SKM-1 treated with dmso at 0.1 percent for 144 hours (cell line): ENCODE measurements around the gene CEACAM21.

Source experiments
- DNase-seq: peaks from one replicate; lab custom pipeline; 2025; ENCODE audit not compliant: unreplicated experiment; lab: John Stamatoyannopoulos, UW

Gene CEACAM21

GRCh38 chr19:41616792-41617621 lies 41.0 kb downstream of the CEACAM21 start:
- no peak for DNase-seq

GRCh38 chr19:41617941-41618730 lies 42.2 kb downstream of the CEACAM21 start:
- DNase-seq, result no peak

- DNase-seq, result no peak
These were observed 43.1 kb downstream of the CEACAM21 start for GRCh38 chr19:41619018-41619556.

DNA sequence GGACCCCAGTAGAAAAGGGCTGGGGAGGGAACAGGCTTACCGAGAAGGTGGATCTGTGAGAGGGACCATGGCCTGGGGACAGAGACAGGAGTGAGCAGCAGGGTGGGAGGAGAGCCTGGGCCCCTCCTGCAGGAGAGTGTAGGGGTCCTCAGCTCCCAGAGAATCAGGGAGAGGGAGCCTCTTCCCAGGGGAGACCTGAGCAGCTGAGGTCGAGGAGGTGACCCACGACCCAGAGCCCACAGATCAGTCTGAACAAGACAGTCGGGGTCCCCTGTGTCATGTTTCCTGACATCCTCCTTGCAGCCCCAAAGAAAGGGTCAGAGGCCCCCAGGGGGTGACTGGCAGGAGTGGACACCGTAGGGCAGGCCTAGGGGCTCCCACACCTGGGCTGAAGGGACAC lies 44.2 kb downstream of the CEACAM21 start:
- DNase-seq, result no peak

DNA sequence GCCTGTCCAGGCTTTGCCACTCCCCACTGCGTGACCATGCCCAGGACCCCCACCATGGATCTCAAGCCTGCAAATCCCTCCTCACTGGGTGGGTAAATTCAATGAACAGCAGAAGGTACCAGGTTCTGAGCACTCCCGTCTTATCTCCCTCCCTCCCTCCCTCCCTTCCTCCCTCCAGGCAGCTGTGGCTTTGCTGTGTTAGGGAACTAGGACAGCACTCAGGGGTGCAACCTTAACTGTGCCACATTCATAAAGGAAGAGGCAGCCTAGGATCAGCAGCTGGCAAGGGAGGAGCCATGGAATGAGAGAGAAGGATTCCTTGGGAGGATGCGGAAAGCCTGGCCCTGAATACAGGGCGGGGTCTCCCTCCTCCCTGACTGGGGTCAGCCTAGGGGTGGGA lies 45.3 kb downstream of the CEACAM21 start:
- DNase-seq, result no peak

GRCh38 chr19:41621654-41622053 lies 45.7 kb downstream of the CEACAM21 start:
- DNase-seq, result no peak

DNA sequence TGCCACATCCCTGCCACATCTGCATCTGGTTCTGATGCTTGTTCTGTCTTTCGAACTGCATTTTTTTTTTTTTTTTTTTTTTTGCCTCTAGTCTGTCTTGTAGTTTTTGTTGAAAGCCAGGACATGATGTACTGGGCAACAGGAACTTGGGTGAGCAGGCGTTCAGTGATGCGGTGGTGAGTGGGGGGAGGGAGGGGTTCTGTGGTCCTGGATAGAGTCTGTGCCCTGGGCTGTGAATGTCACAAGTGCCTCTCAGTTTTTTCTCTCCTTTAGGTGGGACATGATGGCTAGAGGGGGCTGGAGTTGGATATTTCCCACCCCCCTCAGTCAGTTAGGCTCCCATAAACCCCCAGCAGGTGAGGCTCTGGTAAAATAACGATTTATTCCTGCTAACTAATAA lies 47.4 kb downstream of the CEACAM21 start:
- DNase-seq, result no peak

- DNase-seq, result no peak
These were observed 48.5 kb downstream of the CEACAM21 start for GRCh38 chr19:41624515-41624914.

DNA sequence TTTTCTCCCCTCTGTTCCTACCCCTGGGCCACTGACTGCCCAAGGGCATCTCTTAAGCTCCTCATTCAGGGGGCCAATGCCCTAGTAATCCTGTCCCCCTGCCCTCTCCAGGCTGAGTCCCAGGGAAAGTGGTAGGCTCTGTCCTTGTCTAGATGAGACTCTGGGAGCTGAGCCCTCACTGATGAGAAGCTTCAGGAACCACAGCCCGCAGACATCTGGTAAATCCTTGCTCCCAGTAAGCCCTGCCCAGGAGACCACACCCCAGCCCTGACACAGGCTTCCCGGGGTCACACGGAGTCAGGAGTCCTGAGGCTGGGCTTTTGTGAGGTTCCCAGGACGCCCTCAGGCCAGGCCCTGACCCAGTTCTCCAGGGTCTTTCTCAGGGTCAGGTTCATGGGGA lies 49.0 kb downstream of the CEACAM21 start:
- no peak for DNase-seq

DNA sequence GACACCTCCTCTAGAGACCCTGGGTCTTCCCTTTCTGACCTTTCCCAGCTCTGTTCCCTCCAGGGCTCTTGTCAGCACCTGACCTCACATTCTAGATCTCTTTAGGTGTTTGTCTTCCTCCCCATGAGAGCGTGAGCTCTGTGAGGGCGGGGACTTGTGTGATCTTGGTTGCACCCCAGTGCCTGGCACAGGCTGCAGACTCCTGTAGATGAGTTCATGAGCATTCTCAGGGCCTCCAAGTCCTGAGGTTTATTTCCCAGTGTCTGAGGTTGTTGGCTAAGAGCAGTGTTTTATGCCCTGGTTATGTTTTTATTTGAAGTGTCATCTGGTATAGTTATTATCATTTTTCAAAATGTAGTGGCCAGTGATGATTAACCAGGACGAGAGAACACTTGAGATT lies 50.3 kb downstream of the CEACAM21 start:
- DNase-seq, result no peak

DNA sequence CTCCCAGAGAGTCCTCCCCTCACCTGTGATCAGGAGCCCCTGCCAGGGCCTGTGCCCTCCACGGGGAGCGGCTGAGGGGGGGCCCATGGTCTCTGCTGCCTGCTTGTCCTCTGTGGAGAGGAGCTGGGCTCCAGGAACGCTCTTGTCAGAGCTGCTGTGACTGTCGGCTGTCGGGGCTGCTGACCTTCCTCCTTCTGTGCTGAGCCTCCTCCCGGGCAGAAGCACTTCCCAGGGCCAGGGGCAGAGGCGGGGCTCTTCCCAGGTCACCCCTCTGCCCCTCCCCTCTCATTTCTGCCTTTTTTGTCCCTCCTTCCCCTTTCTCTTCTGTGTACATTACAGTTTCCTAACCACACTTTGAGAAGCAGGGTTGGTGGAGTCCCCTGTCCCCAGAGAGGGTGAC lies 50.9 kb downstream of the CEACAM21 start, which contains the start of gene CEACAM4:
TSS of gene CEACAM4 (minus strand) at position 198 of the 400 bp plus-strand sequence. CDS start at position 87, 111 bp downstream.
- DNase-seq, result no peak

DNA sequence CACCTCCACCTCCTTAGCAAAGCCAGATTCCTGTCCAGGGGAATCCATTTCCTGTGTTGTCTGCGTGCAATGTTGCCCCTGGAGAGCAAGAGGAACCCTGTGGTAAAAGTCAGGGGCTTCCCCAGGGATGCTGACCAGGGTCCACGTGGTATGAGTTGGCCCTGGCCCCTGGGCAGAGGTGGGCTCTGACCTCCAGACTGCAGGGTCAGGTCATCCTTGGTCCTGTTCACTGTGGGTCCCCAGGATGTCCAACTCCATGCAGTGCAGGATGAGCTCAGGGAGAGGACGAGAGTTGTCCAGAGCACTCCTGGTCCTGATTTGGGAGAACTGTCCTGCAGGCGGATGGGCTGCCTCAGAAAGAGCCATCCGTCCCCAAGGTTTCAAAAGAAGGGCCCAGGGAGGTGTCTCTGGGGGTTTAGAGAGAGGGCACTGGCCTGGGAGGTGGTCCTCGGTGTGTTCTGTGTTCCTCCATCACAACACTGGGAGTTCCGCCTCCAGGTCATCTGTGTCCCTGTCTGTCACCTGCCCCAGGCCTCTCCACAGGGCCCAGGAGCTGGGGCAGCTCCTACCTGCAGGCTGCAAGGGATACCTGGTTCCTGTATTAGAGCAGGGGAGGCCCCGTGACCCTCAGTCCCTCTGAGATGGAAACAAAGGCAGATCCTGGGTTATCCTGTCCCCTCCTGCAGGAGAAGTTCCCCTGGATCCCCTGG lies 52.2 kb downstream of the CEACAM21 start:
- DNase-seq, result no peak
